ENCODE results near the gene ADAP2.
"Not testable (repeated sequence)": the region's sequence is repeated elsewhere in the genome, so short reads cannot be mapped to it uniquely, and the experiment has no call there.

The ADAP2 gene

DNA sequence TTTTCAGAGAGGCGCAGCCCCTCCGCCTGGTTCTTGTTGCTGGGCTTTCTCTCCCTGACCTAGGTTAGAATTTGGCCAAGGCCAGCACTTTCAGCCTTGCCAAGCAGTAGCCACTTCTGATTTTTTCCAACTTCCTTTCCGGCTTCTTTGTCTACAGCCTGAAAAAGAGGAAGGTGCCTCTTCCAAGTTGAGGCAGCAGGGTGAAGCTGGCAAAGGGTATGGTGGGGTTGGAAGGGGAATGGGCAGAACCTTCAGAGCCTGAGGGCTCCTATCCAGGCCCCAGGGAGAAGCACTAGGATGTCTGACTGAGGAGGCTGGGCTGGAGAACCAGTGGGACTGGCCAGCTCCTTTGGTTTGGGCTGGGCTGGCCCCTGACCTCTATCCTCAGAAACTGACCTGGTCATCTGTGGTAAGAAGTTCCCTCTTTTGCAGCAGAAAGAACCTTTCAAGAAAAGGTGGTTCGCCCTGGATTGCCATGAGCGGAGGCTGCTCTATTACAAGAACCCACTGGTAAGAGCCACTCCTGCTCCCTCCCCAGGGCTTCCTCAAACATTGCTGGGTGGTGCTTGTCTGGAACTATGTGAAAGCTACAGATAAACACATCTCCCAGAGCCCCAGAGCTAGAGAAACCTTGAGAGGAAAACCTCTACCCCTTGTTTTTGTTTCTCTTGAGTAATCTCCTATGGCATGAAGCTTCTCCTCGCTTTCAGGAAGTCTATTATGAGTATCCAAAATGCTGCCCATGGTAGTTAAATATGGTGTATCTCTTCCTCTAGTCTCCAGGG is 32.5 kb downstream of the ADAP2 start:
- Histone ChIP-seq H3K9me3 (ENCODE audit: control insufficient read depth in 2 of 2, low read length in 2 of 2) (no peaks in the 10 kb centered on the region), H3K4me3 (ENCODE audit: low read length in 2 of 2) (no peak overlapping the region), H3K9ac (ENCODE audit: low read length in 2 of 2) (no peak overlapping the region), H3K4me1 (ENCODE audit: control insufficient read depth, insufficient read depth, low read length) (peaks cover 12% of the 10 kb centered on the region), H3K27me3 (ENCODE audit: control insufficient read depth in 1 of 2, insufficient read depth in 2 of 2, low read length in 2 of 2) (no peaks in the 10 kb centered on the region), H3K27ac (ENCODE audit: low read length) (peak overlapping the region; percentile 41), H3K36me3 (ENCODE audit: control insufficient read depth in 2 of 2, insufficient read depth in 2 of 2, low read length in 2 of 2) (no peaks in the 10 kb centered on the region)

DNA sequence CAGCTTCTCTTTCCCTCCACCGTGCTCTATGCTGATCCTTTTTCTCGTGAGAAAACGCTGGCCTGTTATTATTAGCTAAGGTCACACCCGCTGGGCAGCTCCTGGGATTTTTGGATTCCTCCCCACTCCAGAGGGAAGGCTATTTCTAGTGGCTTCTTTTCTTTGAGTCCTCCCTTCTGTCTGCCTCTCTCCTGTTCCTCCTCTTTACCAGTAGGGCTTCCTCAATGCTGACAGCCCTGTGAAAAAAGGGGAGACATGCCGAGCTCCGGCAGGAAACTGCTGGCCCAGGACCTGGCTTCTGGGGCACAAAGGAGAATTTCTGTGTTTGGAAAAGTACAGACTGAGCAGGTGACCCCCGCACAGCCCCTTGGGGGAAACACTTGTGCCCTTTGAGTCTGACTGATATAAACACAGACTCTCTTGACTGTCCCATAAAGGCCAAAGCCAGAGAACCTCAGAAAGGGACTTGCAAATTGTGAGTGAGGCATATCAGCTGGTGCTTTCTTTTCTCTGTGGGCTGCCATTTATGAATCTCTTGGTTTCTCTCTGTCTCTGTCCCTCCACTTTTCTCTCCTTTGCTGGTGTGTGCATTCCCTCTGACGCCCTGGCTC is 35.1 kb downstream of the ADAP2 start:
- Histone ChIP-seq H3K27ac (ENCODE audit: low read length) (peak overlapping the region; percentile 41), H3K4me3 (ENCODE audit: low read length in 2 of 2) (no peak overlapping the region), H3K9ac (ENCODE audit: low read length in 2 of 2) (no peak overlapping the region), H3K36me3 (ENCODE audit: control insufficient read depth in 2 of 2, insufficient read depth in 2 of 2, low read length in 2 of 2) (no peaks in the 10 kb centered on the region), H3K4me1 (ENCODE audit: control insufficient read depth, insufficient read depth, low read length) (peaks cover 2% of the 10 kb centered on the region), H3K27me3 (ENCODE audit: control insufficient read depth in 1 of 2, insufficient read depth in 2 of 2, low read length in 2 of 2) (no peaks in the 10 kb centered on the region), H3K9me3 (ENCODE audit: control insufficient read depth in 2 of 2, low read length in 2 of 2) (no peaks in the 10 kb centered on the region)

DNA sequence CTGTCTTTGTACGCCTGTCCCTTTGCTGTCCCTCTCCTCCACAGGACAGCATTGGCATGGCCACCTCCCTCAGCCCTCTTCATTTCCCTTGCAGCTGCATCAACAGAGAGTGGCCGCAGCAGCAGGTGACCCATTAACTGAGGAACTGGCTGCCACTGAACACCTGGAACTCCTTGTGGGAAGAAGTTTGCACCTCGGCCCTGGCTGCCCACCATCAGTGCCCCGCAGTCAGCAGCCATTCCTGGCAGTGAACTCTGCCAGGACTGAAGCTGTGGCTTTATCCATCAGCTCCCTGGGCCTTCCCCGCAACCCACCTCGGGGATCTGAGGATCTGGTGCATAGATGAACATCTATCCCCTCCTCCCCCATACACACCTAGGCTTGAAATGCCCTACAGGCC is 36.0 kb downstream of the ADAP2 start:
- Histone ChIP-seq H3K27ac (ENCODE audit: low read length) (no peak overlapping the region), H3K9ac (ENCODE audit: low read length in 2 of 2) (no peak overlapping the region)

DNA sequence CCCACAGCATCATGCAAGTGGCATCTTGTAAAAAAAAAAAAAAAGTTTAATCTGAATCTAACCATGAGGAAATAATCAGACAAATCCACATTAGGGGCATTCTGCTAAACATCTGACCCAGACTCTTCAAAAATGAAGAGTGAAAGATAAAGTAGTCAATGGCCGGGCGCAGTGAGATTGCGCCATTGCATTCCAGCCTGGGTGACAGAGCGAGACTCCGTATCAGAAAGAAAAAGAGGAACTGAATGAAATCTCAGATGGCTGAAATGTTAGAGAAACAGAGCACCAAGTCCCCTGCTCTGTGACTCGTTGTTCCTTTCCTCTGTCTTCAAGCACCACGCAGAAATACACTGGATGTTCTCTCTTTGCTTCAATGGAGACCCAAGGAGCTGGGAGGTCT is 36.4 kb downstream of the ADAP2 start:
- Histone ChIP-seq H3K36me3 (ENCODE audit: control insufficient read depth in 2 of 2, insufficient read depth in 2 of 2, low read length in 2 of 2) (no peaks in the 10 kb centered on the region), H3K27me3 (ENCODE audit: control insufficient read depth in 1 of 2, insufficient read depth in 2 of 2, low read length in 2 of 2) (no peaks in the 10 kb centered on the region), H3K9me3 (ENCODE audit: control insufficient read depth in 2 of 2, low read length in 2 of 2) (no peaks in the 10 kb centered on the region), H3K4me3 (ENCODE audit: low read length in 2 of 2) (no peak overlapping the region), H3K9ac (ENCODE audit: low read length in 2 of 2) (no peak overlapping the region), H3K27ac (ENCODE audit: low read length) (no peak overlapping the region), H3K4me1 (ENCODE audit: control insufficient read depth, insufficient read depth, low read length) (peaks cover 2% of the 10 kb centered on the region)

More for the DNA sequence above, 36.0 kb downstream of the ADAP2 start:
- H3K4me1 ChIP-seq (ENCODE audit: control insufficient read depth, insufficient read depth, low read length): peaks cover 2% of the 10 kb centered on the region
- H3K4me3 ChIP-seq (ENCODE audit: low read length in 2 of 2): no peak overlapping the region
- H3K27me3 ChIP-seq (ENCODE audit: control insufficient read depth in 1 of 2, insufficient read depth in 2 of 2, low read length in 2 of 2): no peaks in the 10 kb centered on the region
- no peaks in the 10 kb centered on the region for H3K36me3 ChIP-seq (ENCODE audit: control insufficient read depth in 2 of 2, insufficient read depth in 2 of 2, low read length in 2 of 2)
- H3K9me3 ChIP-seq (ENCODE audit: control insufficient read depth in 2 of 2, low read length in 2 of 2): no peaks in the 10 kb centered on the region

DNA sequence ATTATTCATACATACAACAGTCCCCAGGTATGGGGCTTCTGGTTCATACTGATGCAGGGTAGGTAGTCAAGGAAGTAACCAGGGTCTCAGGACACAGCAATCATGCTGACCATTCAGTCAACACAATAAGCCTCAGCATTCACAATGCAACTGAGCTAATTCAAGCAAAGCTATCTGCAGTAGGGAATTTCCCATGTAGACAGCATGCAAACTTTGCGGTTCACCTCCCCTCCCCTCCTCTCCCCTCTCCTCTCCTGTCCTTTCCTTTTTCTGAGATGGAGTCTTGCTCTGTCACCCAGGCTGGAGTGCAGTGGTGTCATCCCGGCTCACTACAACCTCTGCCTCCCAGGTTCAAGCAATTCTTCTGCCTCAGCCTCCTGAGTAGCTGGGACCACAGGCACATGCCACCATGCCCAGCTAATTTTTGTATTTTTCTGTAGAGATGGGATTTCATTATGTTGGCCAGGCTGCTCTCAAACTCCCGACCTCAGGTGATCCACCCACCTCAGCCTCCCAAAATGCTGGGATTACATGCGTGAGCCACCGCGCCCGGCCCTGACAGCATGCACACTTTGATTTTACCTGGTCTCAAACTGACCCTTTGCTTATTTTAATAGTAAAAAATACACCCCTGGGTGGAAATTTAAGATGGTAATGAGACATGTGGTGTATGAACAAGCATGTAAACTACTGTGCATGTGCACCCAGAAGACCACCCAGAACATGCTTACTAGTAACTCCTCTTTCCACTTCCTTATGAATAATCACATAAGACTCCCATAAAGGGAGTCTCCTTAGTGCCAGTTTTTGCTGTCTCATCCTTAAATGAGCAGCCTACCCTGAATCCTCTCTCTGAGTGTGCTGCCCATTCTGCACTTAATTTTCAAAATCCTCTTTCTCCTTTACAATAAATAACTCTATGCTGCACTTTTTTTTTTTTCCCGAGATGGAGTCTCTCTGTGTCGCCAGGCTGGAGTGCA is 39.8 kb downstream of the ADAP2 start:
- H3K9ac ChIP-seq (ENCODE audit: low read length in 2 of 2): no peak overlapping the region
- no peak overlapping the region for H3K27ac ChIP-seq (ENCODE audit: low read length)
- no peaks in the 10 kb centered on the region for H3K9me3 ChIP-seq (ENCODE audit: control insufficient read depth in 2 of 2, low read length in 2 of 2)

DNA sequence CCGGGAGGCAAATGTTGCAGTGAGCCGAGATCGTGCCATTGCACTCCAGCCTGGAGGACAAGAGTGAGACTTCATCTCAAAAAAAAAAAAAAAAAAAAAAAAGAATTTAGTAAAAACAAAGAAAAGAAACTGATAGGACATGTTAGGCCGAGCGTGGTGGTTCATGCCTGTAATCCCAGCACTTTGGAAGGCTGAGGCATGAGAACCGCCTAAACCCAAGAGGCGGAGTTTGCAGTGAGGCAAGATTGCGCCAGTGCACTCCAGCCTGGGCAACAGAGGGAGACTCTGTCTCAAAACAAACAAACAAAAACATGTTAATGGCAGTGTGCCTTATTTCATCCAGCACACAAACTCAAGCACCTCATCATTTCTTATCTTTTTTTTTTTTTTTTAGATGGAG is 42.6 kb downstream of the ADAP2 start:
- H3K9me3 ChIP-seq (ENCODE audit: control insufficient read depth in 2 of 2, low read length in 2 of 2); H3K27me3 ChIP-seq (ENCODE audit: control insufficient read depth in 1 of 2, insufficient read depth in 2 of 2, low read length in 2 of 2); H3K9ac ChIP-seq (ENCODE audit: low read length in 2 of 2); H3K4me1 ChIP-seq (ENCODE audit: control insufficient read depth, insufficient read depth, low read length); H3K36me3 ChIP-seq (ENCODE audit: control insufficient read depth in 2 of 2, insufficient read depth in 2 of 2, low read length in 2 of 2); H3K4me3 ChIP-seq (ENCODE audit: low read length in 2 of 2); H3K27ac ChIP-seq (ENCODE audit: low read length): not testable (repeated sequence)

More for the DNA sequence above, 39.8 kb downstream of the ADAP2 start:
- Histone ChIP-seq H3K4me3 (ENCODE audit: low read length in 2 of 2) (no peak overlapping the region), H3K27me3 (ENCODE audit: control insufficient read depth in 1 of 2, insufficient read depth in 2 of 2, low read length in 2 of 2) (no peaks in the 10 kb centered on the region), H3K4me1 (ENCODE audit: control insufficient read depth, insufficient read depth, low read length) (peaks cover 2% of the 10 kb centered on the region), H3K36me3 (ENCODE audit: control insufficient read depth in 2 of 2, insufficient read depth in 2 of 2, low read length in 2 of 2) (no peaks in the 10 kb centered on the region)

DNA sequence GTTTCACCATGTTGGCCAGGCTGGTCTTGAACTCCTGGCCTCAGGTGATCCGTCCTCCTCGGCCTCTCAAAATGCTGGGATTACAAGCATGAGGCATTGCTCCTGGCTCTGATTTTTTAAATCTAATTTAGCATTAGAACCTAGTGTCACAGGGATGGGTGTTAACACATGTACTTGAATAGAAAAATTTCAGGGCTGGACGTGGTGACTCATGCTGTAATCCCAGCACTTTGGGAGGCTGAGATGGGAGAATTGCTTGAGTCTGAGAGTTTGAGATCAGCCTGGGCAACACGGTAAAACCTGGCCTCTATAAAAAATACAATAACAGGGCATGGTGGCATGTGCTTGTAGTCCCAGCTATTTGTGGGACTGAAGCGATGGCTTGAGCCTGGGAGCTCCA is 43.1 kb downstream of the ADAP2 start:
- H3K27me3 ChIP-seq (ENCODE audit: control insufficient read depth in 1 of 2, insufficient read depth in 2 of 2, low read length in 2 of 2): no peaks in the 10 kb centered on the region
- H3K9me3 ChIP-seq (ENCODE audit: control insufficient read depth in 2 of 2, low read length in 2 of 2): no peaks in the 10 kb centered on the region
- no peaks in the 10 kb centered on the region for H3K36me3 ChIP-seq (ENCODE audit: control insufficient read depth in 2 of 2, insufficient read depth in 2 of 2, low read length in 2 of 2)
- H3K9ac ChIP-seq (ENCODE audit: low read length in 2 of 2): no peak overlapping the region
- no peak overlapping the region for H3K4me3 ChIP-seq (ENCODE audit: low read length in 2 of 2)
- H3K4me1 ChIP-seq (ENCODE audit: control insufficient read depth, insufficient read depth, low read length): peaks cover 6% of the 10 kb centered on the region
- no peak overlapping the region for H3K27ac ChIP-seq (ENCODE audit: low read length)

DNA sequence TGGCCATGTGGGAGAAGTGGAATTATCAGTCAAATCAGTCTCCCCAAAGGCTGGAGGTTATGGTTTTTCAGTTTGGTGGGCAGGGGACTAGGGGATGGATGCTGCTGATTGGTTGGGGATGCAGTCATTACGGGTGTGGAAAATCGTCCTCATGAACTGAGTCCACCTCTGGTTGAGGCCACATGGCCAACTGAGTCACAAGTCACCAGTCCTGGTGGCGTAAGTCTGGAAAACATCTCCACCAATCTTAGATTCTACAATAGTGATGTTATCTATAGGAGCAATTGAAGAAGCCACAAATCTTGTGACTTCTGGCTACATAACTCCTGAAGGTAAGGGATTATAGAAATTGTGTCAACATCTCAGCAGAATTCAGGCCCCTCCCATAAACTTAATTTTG is 43.9 kb downstream of the ADAP2 start:
- Histone ChIP-seq H3K4me3 (ENCODE audit: low read length in 2 of 2) (no peak overlapping the region), H3K36me3 (ENCODE audit: control insufficient read depth in 2 of 2, insufficient read depth in 2 of 2, low read length in 2 of 2) (no peaks in the 10 kb centered on the region), H3K9ac (ENCODE audit: low read length in 2 of 2) (no peak overlapping the region), H3K27ac (ENCODE audit: low read length) (no peak overlapping the region), H3K4me1 (ENCODE audit: control insufficient read depth, insufficient read depth, low read length) (peaks cover 12% of the 10 kb centered on the region), H3K9me3 (ENCODE audit: control insufficient read depth in 2 of 2, low read length in 2 of 2) (no peaks in the 10 kb centered on the region), H3K27me3 (ENCODE audit: control insufficient read depth in 1 of 2, insufficient read depth in 2 of 2, low read length in 2 of 2) (no peaks in the 10 kb centered on the region)

DNA sequence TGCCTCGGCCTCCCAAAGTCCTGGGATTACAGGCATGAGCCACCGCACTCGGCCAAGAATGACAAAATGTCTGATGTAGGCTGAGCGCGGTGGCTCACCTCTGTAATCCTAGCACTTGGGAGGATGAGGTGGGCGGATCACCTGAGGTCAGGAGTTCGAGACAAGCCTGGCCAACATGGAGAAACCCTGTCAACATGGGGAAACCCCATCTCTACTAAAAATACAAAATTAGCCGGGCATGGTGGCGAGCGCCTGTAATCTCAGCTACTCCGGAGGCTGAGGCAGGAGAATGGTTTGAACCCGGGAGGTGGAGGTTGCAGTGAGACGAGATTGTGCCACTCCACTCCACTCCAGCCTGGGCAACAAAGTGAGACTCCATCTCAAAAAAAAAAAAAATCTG is 46.2 kb downstream of the ADAP2 start:
- not testable (repeated sequence) for H3K27me3 ChIP-seq (ENCODE audit: control insufficient read depth in 1 of 2, insufficient read depth in 2 of 2, low read length in 2 of 2); H3K36me3 ChIP-seq (ENCODE audit: control insufficient read depth in 2 of 2, insufficient read depth in 2 of 2, low read length in 2 of 2); H3K4me3 ChIP-seq (ENCODE audit: low read length in 2 of 2); H3K27ac ChIP-seq (ENCODE audit: low read length); H3K9ac ChIP-seq (ENCODE audit: low read length in 2 of 2); H3K9me3 ChIP-seq (ENCODE audit: control insufficient read depth in 2 of 2, low read length in 2 of 2)
- peaks cover 14% of the 10 kb centered on the region for H3K4me1 ChIP-seq (ENCODE audit: control insufficient read depth, insufficient read depth, low read length)

DNA sequence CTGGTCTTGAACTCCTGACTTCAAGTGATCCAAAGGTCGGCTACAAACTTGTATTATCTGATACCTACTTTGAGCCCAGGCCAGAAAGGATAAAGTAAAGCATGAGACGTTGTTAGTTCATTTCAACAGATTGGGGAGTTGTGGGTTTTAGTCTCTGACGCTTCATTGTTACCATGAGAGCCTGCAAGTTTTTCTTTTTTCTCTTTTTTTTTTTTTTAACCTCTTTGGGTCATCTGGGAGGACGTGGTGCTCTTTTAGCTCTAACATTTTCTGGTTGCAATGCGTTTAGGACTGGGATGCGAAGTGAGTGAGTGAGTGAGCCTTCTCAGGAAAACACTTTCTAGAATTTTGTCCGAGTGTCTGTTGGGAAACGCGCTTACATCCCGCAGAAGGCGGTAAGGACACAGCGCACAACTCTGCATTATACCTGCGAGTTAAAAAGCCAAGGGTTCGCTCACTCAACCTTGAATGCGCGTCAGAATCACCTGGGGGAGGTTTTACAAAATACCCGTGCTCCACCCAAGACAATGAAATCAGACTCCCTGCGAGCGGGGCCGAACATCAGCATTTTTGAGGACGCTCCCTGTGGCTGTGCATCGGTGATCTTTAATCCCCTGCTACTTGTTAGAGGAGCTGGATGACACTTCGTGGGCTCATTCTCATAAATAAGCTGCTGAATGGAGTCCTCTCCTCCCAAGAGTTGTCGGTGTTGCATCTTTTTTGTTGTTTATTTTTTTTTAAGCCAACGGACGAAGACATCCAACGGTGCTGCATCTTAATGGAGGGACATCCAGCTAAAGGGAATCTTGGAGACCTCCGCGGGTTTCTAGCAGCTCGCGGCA is 48.5 kb downstream of the ADAP2 start:
- no peaks in the 10 kb centered on the region for H3K9me3 ChIP-seq (ENCODE audit: control insufficient read depth in 2 of 2, low read length in 2 of 2)
- H3K9ac ChIP-seq (ENCODE audit: low read length in 2 of 2): peak overlapping the region; percentile 81 to 86
- H3K36me3 ChIP-seq (ENCODE audit: control insufficient read depth in 2 of 2, insufficient read depth in 2 of 2, low read length in 2 of 2): no peaks in the 10 kb centered on the region
- H3K4me3 ChIP-seq (ENCODE audit: low read length in 2 of 2): peak overlapping the region; percentile 78 to 90
- no peaks in the 10 kb centered on the region for H3K27me3 ChIP-seq (ENCODE audit: control insufficient read depth in 1 of 2, insufficient read depth in 2 of 2, low read length in 2 of 2)
- H3K27ac ChIP-seq (ENCODE audit: low read length): peak overlapping the region; percentile 85
- H3K4me1 ChIP-seq (ENCODE audit: control insufficient read depth, insufficient read depth, low read length): peaks cover 16% of the 10 kb centered on the region

Data from stomach smooth muscle (tissue), 2 donors.